Measurements from ENCODE around the gene RAB35.

Gene RAB35

GRCh38 chr12:120086801-120087621 lies 29.5 kb downstream of the RAB35 start:
- DNase-seq (ENCODE audit: low read depth in 2 of 2), result peak; percentile 91 to 92

DNA sequence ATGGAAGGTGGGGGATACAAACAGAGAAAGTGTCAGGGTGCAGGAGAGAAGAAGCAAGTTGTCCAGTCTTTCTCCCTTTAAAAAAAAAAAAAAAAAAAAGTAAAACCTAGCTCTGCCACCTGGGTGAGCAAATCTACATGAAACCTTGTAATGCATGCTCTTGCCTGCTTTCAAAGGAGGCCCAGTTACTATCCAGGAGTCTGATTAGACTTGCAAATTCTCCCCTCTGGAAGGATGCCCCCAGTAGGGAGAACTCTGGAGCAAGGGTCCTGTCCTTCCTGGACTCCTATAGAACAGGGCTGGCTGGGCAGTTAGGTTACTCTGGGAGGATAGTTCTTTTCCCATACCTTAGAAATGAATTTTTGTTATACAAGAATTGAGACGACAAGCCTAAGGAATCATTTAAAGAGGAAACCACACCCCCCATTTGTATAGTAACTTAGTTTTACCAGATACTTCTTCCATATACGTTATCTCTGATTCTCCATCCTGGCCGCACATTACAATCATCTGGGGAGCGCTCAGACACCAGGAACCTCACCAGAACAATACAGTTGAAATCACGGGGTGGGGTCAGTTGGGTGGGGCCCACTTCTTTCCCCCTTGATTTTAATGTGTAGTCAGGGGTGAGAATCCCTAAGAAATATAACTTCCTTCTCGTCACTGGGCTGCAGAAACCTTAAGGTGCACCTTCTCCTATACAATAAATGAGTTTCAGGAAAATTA lies 30.5 kb downstream of the RAB35 start:
- no peak for DNase-seq (ENCODE audit: low read depth in 2 of 2)

DNA sequence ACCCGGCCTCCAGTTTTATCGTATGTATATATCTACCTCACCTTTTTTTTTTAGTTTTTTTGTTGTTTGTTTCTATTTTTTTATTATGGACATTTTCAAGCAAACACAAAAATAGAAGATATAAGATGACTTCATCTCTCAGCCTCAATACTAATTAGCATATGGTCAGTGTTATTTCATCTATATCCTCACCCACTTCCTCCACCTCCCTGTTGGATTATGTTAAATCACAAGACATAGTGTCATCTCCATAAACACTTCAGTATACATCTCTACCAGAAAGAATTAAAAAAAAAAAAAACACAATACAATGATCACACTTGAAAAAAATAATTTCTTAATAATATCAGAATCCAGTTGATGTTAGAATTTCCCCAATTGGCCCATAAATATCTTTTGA lies 34.9 kb downstream of the RAB35 start:
- DNase-seq (ENCODE audit: low read depth in 2 of 2), result no peak

DNA sequence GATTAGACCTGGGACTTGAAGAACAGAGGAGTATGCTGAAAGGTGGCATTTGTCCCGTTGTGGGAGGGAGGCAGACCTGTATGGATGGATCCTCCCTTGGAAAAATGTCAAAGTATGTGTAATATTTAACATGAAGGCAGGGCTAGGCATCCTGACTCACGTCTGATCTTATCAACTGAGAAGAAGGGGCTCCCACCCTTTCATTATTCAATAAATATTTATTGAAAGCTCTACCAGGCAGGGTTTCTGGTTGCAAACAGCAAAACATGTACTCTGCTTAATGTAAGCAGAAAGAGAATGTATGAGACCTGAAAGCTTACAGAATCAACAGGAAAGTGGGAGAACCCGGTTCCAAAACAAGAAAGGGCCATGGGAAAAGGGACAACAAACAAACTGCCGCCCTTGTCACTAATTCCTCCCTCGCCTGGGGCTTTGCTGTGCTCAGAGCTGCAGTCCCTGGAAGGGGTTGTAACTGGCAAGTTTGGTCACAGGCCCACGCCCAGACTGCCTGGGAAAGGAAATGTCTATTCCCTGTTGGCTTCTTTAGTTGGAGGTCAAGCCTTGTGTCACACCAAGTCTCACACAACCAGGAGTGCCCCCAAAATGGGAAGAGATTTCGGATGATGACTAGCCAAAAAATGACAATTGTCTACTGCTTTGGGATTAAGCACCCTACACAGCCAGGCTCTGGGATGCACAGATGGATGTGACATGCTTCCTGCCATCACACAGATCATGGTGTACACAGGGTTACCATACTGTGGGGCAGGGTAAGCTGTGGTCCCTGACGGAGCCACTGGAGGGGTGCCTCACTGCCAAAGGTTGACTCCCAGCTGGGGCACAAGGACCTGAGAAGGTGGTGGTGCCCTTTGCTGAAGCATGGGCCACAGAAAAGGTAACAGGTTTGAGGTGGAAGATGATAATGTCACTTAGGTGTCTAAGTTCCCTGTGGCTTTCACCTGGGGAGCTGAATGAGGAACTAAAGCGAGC lies 36.8 kb downstream of the RAB35 start:
- DNase-seq (ENCODE audit: low read depth in 2 of 2), result no peak

DNA sequence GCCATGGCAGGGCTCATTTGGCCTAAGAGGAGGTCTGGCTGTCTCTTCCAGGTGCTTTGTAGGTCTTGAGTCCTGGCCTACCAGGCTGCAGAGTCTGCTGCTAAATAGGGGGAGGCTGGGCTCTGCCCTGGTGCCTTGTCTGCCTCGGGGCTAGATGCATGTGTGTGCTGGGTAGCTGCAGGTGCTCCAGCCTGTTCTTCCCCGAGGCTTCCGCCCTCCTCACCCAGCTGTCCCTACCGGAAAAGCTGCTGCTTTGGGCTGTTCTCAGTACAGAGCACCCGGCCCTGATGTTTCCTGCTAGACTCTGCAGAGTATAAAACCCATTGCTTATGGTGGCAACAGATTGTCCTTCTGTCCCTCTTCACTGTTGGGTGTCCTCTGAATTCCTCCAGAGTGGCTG lies 37.7 kb downstream of the RAB35 start:
- no peak for DNase-seq (ENCODE audit: low read depth in 2 of 2)

DNA sequence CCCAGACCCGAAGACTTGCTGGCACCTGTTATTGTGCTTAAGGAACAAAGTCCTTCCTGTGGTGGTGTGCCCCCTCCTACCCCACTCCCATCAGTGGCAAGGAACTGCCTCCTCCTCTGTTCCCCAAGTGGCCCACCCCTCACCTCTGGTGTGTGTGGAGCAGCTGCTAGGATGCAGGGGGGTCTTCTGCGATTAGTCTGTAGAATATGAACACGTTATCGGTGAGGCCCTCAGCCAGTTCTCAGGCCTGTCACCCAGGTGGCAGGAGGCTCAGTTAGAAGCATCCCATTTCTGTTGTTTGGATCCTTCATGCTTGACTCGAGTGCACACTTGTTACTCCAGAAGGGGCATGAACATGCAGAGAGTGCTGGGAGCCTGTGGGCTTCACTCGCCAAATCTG lies 39.3 kb downstream of the RAB35 start:
- DNase-seq (ENCODE audit: low read depth in 2 of 2), result no peak

- no peak for DNase-seq (ENCODE audit: low read depth in 2 of 2)
Measured at GRCh38 chr12:120076651-120077050, 39.9 kb downstream of the RAB35 start.

GRCh38 chr12:120075034-120075616 lies 41.4 kb downstream of the RAB35 start:
- no peak for DNase-seq (ENCODE audit: low read depth in 2 of 2)

GRCh38 chr12:120072472-120073249 lies 43.9 kb downstream of the RAB35 start:
- DNase-seq (ENCODE audit: low read depth in 2 of 2), result no peak

GRCh38 chr12:120071493-120072020 lies 45.0 kb downstream of the RAB35 start:
- no peak for DNase-seq (ENCODE audit: low read depth in 2 of 2)

DNA sequence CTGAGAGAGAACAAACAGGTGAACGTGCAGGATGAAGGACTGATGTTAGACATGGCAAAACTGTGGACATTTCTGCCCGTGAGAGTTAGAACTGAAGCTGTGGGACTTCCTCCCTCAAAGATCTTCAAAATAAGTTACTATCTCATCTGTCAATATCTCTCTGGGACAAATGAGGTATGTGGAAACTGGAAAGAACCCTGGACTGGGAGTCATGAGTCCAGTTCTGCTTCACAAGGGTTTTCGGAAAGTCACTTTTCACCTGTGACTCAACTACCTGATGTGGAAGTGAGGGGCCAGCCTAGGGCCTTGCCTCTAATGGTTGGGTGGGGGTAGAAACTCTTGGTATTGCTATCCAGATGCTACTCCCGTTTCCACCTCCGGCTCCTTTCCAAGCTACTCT lies 47.3 kb downstream of the RAB35 start:
- DNase-seq (ENCODE audit: low read depth in 2 of 2), result no peak

- DNase-seq (ENCODE audit: low read depth in 2 of 2), result no peak
Measured at GRCh38 chr12:120067901-120068300, 48.7 kb downstream of the RAB35 start.

GRCh38 chr12:120067084-120067869 lies 49.3 kb downstream of the RAB35 start:
- no peak for DNase-seq (ENCODE audit: low read depth in 2 of 2)

- no peak for DNase-seq (ENCODE audit: low read depth in 2 of 2)
Measured at GRCh38 chr12:120066341-120066740, 50.2 kb downstream of the RAB35 start.

DNA sequence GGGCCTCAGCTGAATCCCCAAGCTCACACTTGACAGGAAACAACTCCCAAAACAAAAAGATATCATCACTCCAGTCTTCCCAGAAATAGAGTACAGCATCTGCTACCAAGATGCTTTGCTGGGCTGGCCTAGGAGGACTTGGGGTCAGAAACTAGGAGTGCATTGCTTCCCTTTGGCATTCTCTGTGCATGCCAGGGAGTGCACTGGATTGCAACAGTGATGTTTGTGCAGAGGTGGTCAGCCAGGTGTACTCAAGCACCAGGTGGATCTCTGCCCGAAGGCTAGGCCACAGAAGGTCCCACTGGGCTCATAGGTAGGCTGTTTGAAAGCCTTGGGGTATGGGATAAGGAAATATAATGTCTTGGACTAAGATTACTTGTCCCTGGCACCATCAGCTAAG lies 51.1 kb downstream of the RAB35 start:
- DNase-seq (ENCODE audit: low read depth in 2 of 2), result no peak

DNA sequence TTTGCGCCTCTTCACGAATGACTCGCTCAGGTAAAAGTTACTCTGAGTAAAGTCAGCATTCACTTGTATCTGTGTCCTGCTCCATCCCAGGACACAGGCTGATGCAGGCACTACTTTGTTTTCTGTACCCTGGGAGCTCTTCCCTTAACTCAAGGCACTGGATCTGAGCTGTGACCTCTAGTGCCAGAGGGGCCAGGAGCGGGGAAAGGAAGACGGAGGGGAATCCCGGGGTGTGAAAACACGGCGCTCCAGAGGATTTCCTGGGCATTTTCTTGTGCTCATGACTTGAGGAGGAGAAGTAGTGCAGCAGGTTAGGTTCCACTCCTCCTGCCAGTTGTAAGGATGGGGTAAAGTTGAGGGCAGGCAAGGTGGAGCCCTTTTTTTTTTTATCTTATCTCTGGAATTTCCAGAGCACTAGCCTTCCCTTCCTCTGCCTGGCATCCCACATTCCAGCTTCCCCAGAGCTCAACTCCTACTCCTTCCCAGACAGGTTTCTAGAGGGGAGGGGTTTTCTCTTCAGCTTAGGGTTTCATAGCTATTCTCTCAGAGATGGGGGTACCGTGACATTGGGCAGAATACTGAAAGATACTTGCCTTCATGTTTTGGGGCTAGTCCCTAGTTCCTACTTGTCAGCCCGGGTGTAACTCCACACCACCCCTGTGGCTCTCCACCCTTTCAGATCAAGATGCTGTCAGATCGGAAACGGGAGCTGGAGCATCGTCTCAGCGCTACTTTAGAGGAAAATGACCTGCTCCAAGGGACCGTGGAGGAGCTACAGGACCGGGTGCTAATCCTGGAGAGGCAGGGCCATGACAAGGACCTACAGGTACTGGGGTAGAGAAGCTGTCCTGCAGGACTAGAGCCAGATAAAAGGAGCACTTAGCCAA lies 52.3 kb downstream of the RAB35 start:
- DNase-seq (ENCODE audit: low read depth in 2 of 2), result no peak

DNA sequence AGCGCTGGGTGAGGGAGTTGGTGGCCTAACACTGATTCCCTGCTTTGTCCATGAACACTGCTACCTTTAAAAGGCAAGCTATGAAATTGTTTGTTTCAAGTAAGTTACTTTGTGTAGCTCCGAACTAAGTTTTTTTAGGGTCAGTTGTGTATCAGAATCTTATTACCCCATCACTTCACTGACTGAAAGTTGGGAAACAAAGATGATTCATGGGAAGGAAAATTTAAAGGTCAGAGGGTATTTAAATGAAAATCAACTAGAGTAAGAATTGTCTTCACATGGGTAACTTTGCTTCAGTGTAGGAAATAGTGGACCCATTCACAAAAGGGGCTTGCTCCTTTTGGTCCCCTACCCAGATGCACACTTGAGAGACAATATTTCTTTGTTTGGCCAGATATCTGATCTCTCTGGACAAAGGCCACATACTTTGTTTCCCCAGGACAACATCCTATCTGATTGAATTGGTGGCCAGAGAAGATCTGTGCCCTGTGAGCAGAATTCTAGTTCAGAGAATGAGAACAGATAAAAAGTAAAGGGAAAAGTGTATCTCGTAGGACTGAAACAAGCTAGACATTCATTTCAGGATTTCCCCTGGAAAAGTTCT lies 53.5 kb downstream of the RAB35 start:
- DNase-seq (ENCODE audit: low read depth in 2 of 2), result no peak

GRCh38 chr12:120061575-120062214 lies 54.9 kb downstream of the RAB35 start:
- DNase-seq (ENCODE audit: low read depth in 2 of 2), result no peak
